GM19238 (cell line): ENCODE results near the gene ALDH6A1.
"Not testable (repeated sequence)": the region's sequence is repeated elsewhere in the genome, so short reads cannot be mapped to it uniquely, and the experiment has no call there.

Experiments used
- DNase-seq: peaks from one replicate; pipeline ENCODE4 v3.0.0; 2011; ENCODE audit warnings: low spot score; ENCODE audit not compliant: insufficient read length

Gene ALDH6A1

GRCh38 chr14:74084277-74085046 is at the start of gene ALDH6A1, which contains the start of gene LIN52:
ALDH6A1 (minus strand) TSS chr14:74084453; CDS start chr14:74084394, 59 bp downstream.
LIN52 (plus strand) TSS chr14:74084956; CDS start chr14:74084975, 19 bp downstream.
- peak; percentile 98 for DNase-seq

DNA sequence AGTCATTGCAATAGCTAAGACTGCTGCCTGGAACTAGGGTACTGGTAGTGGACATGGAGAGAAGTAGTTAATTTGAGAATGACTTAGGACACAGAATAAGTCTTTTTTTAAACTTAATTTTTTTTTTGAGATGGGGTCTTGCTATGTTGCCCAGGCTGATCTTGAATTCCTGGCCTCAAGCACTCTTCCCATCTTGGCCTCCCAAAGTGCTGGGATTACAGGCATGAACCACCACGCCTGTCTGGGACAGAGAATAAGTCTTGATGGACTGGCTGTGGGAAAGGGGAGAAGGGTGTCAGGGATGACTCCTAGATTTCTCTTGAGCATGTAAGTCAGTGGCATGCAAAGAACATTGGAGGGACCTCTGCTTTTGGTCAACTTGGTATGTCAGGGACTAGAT is 43.4 kb upstream of the ALDH6A1 start:
- DNase-seq, result no peak

GRCh38 chr14:74126315-74127013 is 42.2 kb upstream of the ALDH6A1 start:
- DNase-seq, result no peak

- DNase-seq, result not testable (repeated sequence)
These were observed 41.2 kb upstream of the ALDH6A1 start for GRCh38 chr14:74125487-74125886.

DNA sequence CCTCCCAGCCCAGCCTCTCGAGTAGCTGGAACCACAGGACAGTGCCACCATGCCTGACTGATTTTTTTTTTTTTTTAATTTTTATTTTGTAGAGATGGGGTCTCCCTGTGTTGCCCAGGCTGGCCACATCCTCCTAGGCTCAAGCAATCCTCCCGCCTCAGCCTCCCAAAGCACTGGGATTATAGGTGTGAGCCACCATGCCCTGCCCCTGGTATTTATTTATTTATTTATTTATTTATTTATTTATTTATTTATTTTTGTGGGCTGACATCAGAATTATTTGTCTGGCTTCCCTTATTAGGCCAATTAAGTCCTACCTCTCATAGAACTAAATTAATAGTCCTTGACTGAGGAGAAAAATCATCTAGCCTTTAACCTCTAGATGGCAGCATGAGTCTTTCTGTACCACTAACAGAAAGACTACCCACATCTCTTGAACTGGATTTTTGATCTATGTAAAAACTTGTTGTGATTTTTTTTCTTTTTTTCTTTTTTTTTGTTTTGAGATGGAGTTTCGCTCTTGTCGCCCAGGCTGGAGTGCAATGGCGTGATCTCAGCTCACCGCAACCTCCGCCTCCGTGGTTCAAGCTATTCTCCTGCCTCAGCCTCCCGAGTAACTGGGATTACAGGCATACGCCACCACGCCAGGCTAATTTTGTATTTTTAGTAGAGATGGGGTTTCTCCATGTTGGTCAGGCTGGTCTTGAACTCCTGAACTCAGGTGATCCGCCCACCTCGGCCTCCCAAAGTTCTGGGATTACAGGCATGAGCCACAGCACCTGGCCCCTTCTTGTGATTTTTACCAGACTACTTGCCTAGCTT is 27.4 kb upstream of the ALDH6A1 start:
- DNase-seq, result peak; percentile 14

- no peak for DNase-seq
These were observed 25.1 kb upstream of the ALDH6A1 start for GRCh38 chr14:74109369-74109768.

- DNase-seq, result no peak
These were observed 21.1 kb upstream of the ALDH6A1 start for GRCh38 chr14:74105381-74105780.

- no peak for DNase-seq
These were observed 5.2 kb upstream of the ALDH6A1 start for GRCh38 chr14:74089251-74090020.

GRCh38 chr14:74085828-74086227 is 1.6 kb upstream of the ALDH6A1 start:
- peak; percentile 10 for DNase-seq

GRCh38 chr14:74085047-74085637 is 889 bp upstream of the ALDH6A1 start:
- DNase-seq, result no peak

GRCh38 chr14:74083784-74084276 is 423 bp downstream of the ALDH6A1 start:
- DNase-seq, result peak; percentile 3

DNA sequence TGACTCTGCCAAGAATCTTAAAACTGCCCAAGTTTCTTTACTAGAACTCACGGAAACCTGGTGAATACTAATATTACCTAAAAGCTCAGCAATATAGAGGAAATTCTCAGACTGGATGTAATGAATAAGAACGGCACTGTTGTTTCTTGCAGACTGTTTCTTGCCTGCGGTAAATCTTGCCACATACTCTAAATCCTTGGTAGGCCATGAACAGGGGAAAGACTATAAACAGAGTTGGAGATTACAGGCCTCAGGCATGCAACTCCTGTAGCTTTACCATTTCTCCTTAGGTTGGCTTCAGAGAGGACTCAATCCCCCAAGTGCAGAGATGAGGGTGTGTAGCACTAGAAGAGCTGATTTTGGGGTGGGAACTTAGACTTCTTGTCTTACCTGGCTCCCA is 1.1 kb downstream of the ALDH6A1 start:
- no peak for DNase-seq

DNA sequence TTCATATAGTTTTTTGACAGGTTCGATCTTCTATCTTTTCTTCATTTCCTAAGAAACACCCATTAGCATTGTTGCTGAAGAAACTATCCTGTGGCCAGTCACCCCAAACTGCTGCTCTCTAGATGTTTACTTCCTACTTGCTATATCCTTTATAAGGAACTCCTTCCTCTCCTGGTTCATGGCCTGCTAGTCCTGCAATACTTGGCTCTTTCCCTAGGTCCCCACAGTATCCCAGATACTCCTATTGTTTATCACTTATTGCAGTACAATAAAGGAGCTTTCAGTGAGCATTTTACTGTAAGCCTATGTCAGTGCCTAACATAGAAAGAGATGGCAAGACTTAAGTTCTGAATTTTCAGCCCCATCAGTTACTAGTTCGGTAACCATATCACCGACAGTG is 2.8 kb downstream of the ALDH6A1 start:
- DNase-seq, result no peak

DNA sequence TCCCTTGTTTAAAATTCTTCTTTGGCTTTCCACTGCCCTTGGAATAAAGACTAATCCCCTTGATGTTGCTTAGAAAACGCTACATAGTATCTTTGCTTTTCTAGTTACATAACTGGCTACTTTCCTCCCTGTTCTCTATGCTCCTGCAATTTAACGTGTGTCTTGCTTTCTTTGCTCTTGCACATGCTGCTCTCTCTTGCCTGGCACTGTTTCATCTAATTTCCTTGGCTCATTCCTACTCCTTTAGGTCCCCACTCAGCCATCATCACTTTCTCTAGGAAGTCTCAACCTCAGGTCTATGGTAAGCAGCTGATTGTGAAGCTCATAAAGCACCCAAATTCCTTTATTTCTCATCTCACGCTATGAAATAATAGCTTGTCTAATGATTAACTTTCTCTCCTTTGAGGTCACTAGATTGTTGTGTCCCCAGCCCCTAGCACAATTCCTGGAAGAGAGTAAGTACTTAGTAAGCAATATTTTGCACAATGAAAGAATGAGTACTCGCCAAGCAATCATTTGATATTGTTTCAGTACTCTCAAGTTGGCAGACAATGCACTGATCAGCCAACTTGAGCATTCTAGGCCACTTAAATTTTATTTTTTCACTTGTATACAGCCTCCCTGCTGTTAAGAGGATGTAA is 3.3 kb downstream of the ALDH6A1 start:
- no peak for DNase-seq

GRCh38 chr14:74077401-74077800 is 6.9 kb downstream of the ALDH6A1 start:
- no peak for DNase-seq

GRCh38 chr14:74065746-74066575 is 18.3 kb downstream of the ALDH6A1 start:
- DNase-seq, result no peak

GRCh38 chr14:74064883-74065282 is 19.4 kb downstream of the ALDH6A1 start:
- DNase-seq, result no peak

- DNase-seq, result no peak
These were observed 19.8 kb downstream of the ALDH6A1 start for GRCh38 chr14:74064426-74064825.

GRCh38 chr14:74062809-74063150 is 21.5 kb downstream of the ALDH6A1 start:
- no peak for DNase-seq
